Rectal smooth muscle tissue (tissue), 1 donor: ENCODE measurements around the gene TNS1.

Source experiments
- H3K27ac ChIP-seq: one replicate; pipeline ENCODE4 v1.7.0; 2013; ENCODE audit warnings: low read depth, low read length, inconsistent platforms
- H3K27me3 ChIP-seq: one replicate; pipeline ENCODE4 v1.7.0; 2013; ENCODE audit warnings: low read length; ENCODE audit not compliant: control insufficient read depth, insufficient read depth
- H3K36me3 ChIP-seq: one replicate; pipeline ENCODE4 v1.7.0; 2013; ENCODE audit warnings: low read length; ENCODE audit not compliant: control insufficient read depth, insufficient read depth
- H3K4me1 ChIP-seq: one replicate; pipeline ENCODE4 v1.7.0; 2013; ENCODE audit warnings: low read length; ENCODE audit not compliant: control insufficient read depth, insufficient read depth
- H3K4me3 ChIP-seq: one replicate; pipeline ENCODE4 v1.7.0; 2013; ENCODE audit warnings: low read length
- H3K9ac ChIP-seq: one replicate; pipeline ENCODE4 v1.7.0; 2013; ENCODE audit warnings: low read length

TNS1 gene

GRCh38 chr2:217935901-217936684 is 66.7 kb downstream of the TNS1 start:
- no peaks in the 10 kb centered on the region for H3K27me3 ChIP-seq
- no peak overlapping the region for H3K9ac ChIP-seq
- H3K27ac ChIP-seq: peak overlapping the region; percentile 98
- H3K4me1 ChIP-seq: peaks cover 84% of the 10 kb centered on the region
- H3K4me3 ChIP-seq: peak overlapping the region; percentile 86
- no peaks in the 10 kb centered on the region for H3K36me3 ChIP-seq

DNA sequence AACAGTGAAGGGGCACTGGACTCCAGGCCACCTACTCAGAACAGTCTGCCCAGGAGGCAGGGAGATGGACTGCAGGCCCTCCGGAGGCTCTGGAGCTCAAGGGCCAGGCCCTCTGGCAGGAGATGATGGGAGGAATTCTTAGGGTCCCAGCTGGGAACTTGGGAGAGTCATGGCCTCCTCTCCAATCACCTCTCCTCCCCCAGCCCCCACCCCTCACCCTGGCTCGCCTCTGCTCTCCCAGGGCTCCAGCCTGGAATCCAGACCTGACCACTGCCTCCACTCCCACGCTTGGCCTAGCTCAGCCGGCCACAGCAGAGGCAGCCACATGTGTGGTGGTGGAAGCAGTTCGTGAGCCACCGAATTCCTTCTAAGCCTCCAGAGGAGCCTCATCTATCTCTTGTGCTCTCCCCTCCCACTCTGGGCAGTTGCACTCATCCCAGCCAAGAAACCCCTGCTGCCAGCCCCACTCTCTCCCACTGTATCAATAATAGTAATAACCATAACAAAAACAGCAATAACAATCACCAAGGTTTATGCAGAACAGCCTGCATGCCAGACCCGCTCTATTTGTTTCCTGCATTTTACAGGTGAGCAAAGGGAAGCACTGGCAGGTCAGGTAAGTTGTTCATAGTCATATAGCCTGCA is 67.4 kb downstream of the TNS1 start:
- Histone ChIP-seq H3K36me3 (no peaks in the 10 kb centered on the region), H3K4me3 (peak overlapping the region; percentile 49), H3K27ac (peak overlapping the region; percentile 98), H3K4me1 (peaks cover 91% of the 10 kb centered on the region), H3K27me3 (no peaks in the 10 kb centered on the region), H3K9ac (peak overlapping the region; percentile 3)

DNA sequence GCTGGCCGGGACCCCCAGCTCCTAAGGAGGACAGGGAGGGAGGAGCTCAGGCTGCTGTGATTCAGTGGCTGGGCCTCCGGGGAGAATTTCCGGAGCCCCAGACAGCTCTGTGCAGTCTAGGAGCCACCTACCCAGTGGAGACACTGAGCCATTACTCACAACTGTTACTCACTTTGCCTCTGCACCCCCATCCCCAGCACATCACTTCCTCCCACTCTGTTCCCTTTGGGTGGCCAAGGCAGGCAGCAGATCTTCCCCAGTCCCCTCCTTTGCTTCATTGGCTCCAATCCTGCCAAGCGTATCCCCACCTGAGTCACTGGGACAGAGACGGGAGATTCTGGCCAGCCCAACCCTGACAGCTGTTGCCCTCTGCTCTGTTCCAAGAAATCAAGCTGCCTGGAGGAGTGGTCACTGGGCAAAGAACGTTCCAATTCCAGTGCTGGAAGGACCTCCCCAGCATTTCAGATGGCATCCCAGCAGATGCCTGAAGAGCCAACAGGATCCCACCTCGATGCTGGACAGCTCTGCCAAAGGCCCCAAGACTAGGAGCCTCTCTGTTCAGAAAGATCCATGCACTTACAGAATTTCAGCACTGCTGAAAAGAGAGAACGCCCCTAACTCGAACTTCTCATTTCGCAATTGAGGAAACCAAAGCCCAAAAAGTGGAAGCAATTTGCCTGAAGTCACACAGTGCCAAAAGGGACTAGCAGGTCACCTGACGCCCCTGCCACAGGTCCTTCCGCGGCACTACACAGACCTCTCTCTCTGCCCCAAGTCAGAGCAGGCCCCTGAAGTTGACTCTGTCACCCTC is 68.3 kb downstream of the TNS1 start:
- no peaks in the 10 kb centered on the region for H3K27me3 ChIP-seq
- peaks cover 96% of the 10 kb centered on the region for H3K4me1 ChIP-seq
- peak overlapping the region; percentile 98 for H3K27ac ChIP-seq
- no peaks in the 10 kb centered on the region for H3K36me3 ChIP-seq
- H3K9ac ChIP-seq: peak overlapping the region; percentile 3
- peak overlapping the region; percentile 49 for H3K4me3 ChIP-seq

GRCh38 chr2:217933617-217933993 is 69.2 kb downstream of the TNS1 start:
- no peaks in the 10 kb centered on the region for H3K36me3 ChIP-seq
- H3K4me3 ChIP-seq: peak overlapping the region; percentile 26
- peak overlapping the region; percentile 98 for H3K27ac ChIP-seq
- no peak overlapping the region for H3K9ac ChIP-seq
- no peaks in the 10 kb centered on the region for H3K27me3 ChIP-seq
- peaks cover 98% of the 10 kb centered on the region for H3K4me1 ChIP-seq

- no peaks in the 10 kb centered on the region for H3K27me3 ChIP-seq
- no peaks in the 10 kb centered on the region for H3K36me3 ChIP-seq
- no peak overlapping the region for H3K9ac ChIP-seq
- H3K4me3 ChIP-seq: peak overlapping the region; percentile 26
- H3K4me1 ChIP-seq: peaks cover 98% of the 10 kb centered on the region
- peak overlapping the region; percentile 98 for H3K27ac ChIP-seq
Observed at GRCh38 chr2:217932803-217933616, 69.8 kb downstream of the TNS1 start.

GRCh38 chr2:217931846-217932560 is 70.8 kb downstream of the TNS1 start:
- Histone ChIP-seq H3K4me3 (no peak overlapping the region), H3K27me3 (no peaks in the 10 kb centered on the region), H3K4me1 (peaks cover 98% of the 10 kb centered on the region), H3K36me3 (no peaks in the 10 kb centered on the region), H3K9ac (no peak overlapping the region), H3K27ac (peak overlapping the region; percentile 98)

DNA sequence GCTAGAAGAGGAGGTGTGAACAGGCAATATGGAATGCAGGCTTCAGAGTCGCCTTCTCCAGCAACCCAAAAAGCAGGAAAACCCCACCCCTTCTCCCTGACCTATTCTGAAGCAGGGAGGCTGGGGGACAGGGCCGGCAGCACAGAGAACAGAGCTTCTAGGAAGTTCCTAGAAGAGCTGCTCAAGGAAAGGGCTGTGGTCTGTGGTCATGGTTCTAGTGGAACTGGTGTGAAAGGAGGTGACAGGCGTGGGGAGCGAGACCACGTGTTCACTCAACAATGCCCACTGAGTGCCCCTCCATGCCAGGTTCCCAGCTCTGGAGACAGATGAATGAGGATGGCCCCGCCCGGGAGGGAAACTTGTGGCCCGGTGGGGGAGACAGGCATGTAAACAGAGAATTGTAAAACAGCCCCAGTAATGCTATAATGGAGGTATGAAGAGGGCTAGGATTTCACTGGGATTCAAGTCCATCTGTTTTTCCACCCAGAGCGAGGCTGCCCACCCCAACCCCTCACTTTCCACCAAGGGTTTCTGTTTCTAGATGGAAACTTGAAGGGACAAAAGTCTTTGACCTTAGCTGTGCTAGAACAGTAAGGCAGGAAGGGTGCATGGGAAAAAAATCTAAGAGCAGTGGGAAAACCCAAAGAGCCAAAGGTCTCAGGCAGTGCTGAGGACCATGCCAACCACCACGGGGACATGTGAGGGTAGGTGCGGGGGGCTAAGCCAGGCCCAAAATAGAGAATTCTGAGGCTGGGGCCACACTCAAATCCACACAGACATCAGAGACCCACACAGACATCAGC is 71.8 kb downstream of the TNS1 start:
- Histone ChIP-seq H3K9ac (peak overlapping the region; percentile 43), H3K4me3 (peak overlapping the region; percentile 42), H3K27me3 (no peaks in the 10 kb centered on the region), H3K36me3 (no peaks in the 10 kb centered on the region), H3K27ac (peak overlapping the region; percentile 98), H3K4me1 (peaks cover 98% of the 10 kb centered on the region)

DNA sequence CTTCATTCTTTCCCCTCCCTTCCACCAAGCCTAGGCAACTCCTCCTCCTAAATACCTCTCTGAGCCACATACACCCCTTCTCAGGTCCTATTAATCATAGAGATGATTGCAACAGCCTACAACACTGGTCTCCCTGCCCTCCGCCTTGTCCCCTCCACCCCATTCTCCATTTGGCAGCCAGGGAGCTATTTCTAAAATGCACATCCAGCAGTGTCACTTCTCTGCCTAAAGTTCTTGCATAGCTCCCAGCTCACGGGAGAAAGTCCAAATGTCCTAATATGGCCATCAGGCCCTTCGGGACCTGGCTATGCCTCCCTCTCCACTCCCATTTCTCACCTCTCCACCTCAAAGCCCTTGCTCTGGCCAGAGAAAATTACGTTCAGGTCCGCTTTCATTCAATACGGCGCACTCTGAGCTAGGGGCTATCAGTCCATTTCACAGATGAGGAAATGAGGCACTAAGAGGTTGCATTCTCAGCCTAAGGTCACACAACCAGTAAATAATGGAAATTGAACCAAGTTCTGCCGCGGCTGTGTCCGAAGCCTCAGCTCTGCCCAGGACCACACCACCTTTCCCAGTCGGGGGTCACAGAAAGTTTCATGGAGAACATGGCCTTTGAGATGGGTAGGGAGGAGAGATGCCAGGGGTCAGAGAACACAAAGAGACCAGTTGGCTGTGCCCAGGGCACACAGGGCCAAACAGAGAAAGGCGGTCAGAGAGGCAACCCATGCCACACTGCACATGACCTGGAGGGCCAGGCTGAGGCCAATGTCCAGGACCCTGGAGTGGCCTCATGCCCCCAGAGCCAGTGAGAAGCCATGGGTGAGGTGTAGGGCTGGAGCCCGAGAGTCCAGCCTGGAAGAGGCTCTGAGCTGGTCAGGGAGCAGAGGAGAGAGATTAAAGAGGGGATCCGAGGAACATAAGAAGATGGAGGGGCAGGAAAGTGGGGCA is 72.8 kb downstream of the TNS1 start:
- Histone ChIP-seq H3K4me3 (peak overlapping the region; percentile 42), H3K4me1 (peaks cover 98% of the 10 kb centered on the region), H3K9ac (peak overlapping the region; percentile 43)

DNA sequence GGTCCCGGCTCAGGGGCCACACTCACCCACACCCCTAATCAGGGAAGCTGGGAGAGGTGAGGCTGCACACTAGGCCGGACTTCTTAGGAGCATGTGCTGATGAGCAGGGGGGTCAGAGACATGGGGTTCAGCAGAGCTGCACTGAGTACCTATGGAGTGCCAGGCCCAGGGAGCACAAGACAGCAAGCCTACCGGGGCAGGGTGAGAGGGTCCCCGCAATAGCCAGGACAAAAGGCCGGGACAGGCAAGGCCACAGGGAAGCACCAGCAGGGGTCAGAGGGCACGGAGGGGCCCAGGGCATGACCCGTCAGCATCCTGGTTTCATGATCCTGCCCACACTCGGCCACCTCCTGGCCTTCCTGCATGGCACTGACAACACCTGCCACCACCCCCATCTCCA is 73.5 kb downstream of the TNS1 start:
- H3K9ac ChIP-seq: peak overlapping the region; percentile 57

More for the DNA sequence above, 72.8 kb downstream of the TNS1 start:
- no peaks in the 10 kb centered on the region for H3K27me3 ChIP-seq
- peak overlapping the region; percentile 98 for H3K27ac ChIP-seq
- H3K36me3 ChIP-seq: no peaks in the 10 kb centered on the region

More for the DNA sequence above, 73.5 kb downstream of the TNS1 start:
- peak overlapping the region; percentile 53 for H3K4me3 ChIP-seq
- H3K27me3 ChIP-seq: no peaks in the 10 kb centered on the region
- H3K36me3 ChIP-seq: no peaks in the 10 kb centered on the region
- H3K27ac ChIP-seq: peak overlapping the region; percentile 98
- H3K4me1 ChIP-seq: peaks cover 90% of the 10 kb centered on the region
